OCI-LY3 (cell line): ENCODE results near the gene ARHGAP1.
"Not testable (repeated sequence)": the region's sequence is repeated elsewhere in the genome, so short reads cannot be mapped to it uniquely, and the experiment has no call there.

Experiments
- H2AFZ ChIP-seq: fragments of 200-600, 300-600 bp; shearing (Covaris generic); 2 replicates; pipeline ENCODE4 v1.6.0; 2014; ENCODE audit warnings: antibody characterized with exemption, low read depth, low read length
- H3K27ac ChIP-seq: fragments of 200-600, 300-600 bp; sonication (generic); 2 replicates; pipeline ENCODE4 v1.5.1; 2014; ENCODE audit warnings: mild to moderate bottlenecking, low read length, moderate library complexity, mixed read lengths
- H3K27me3 ChIP-seq: fragments of 200-600, 300-600 bp; sonication (generic); 2 replicates; pipeline ENCODE4 v1.6.1; 2014; ENCODE audit warnings: low read depth, low read length, mixed read lengths
- H3K36me3 ChIP-seq: fragments of 200-600, 300-600 bp; sonication (generic); replicated peaks from 2 replicates; pipeline ENCODE3; 2014; ENCODE audit warnings: low read depth, low read length, mixed read lengths
- H3K4me1 ChIP-seq: fragments of 300-600, 200-600 bp; sonication (generic); 2 replicates; pipeline ENCODE4 v1.6.1; 2014; ENCODE audit warnings: low read length, mixed read lengths
- H3K4me2 ChIP-seq: fragments of 200-600, 300-600 bp; sonication (generic); 2 replicates; pipeline ENCODE4 v1.6.1; 2014; ENCODE audit warnings: low read length, mixed read lengths
- H3K4me3 ChIP-seq: fragments of 300-600, 200-600 bp; sonication (generic); 2 replicates; pipeline ENCODE4 v1.5.1; 2014; ENCODE audit warnings: antibody characterized with exemption, mild to moderate bottlenecking, low read length, moderate library complexity
- H3K79me2 ChIP-seq: fragments of 300-600, 200-600 bp; shearing (Covaris generic); 2 replicates; pipeline ENCODE4 v1.6.1; 2014; ENCODE audit warnings: mild to moderate bottlenecking, low read length, mixed read lengths
- H3K9ac ChIP-seq: fragments of 300-600, 200-600 bp; shearing (Covaris generic); 2 replicates; pipeline ENCODE4 v1.6.0; 2014; ENCODE audit warnings: mild to moderate bottlenecking, low read length, moderate library complexity
- H3K9me3 ChIP-seq: fragments of 200-600, 300-600 bp; shearing (Covaris generic); 2 replicates; pipeline ENCODE4 v1.6.1; 2014; ENCODE audit warnings: low read length, mixed read lengths; ENCODE audit not compliant: insufficient read depth
- H4K20me1 ChIP-seq: fragments of 200-600, 300-600 bp; sonication (generic); 2 replicates; pipeline ENCODE4 v1.6.1; 2016; ENCODE audit warnings: low read length, mixed read lengths; ENCODE audit not compliant: insufficient read depth
- EZH2phosphoT487 ChIP-seq: fragments of 200-600 bp; shearing (Covaris generic); IDR thresholded peaks from 2 replicates; pipeline ENCODE4 v1.6.1; 2018; ENCODE audit warnings: antibody characterized with exemption, mixed run types, low read depth
- TF ChIP-seq, protein P1 (sequence below): fragments of 200-600, 300-600 bp; sonication (generic); IDR thresholded peaks from 2 replicates; pipeline ENCODE4 v1.5.1; 2014; ENCODE audit warnings: antibody characterized with exemption, low read length, low read depth

The ARHGAP1 gene

DNA sequence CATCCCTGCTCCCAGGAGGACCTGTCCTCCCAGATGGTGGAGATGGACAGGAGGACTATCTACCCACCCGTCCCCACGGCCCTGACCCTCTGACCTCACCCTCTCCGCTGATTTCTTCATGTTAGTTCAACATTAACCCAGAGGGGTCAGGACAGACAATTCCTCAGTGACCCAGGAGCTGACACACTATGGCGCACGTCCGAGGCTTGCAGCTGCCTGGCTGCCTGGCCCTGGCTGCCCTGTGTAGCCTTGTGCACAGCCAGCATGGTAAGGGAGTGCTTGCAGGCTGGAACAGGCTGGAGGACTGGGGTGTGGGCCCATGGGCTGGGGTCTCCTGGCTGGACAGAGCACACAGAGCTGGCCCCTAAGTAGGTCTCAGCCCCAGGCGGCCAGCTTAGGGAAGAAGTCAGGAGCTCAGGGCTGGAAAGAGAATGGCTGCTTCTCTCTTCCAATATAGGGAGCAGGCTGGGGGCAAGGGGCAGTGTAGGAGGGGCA, 18.7 kb upstream of the ARHGAP1 start, which contains the start of gene F2:
Gene F2, plus strand, starts transcription at position 166 of the 495 bp plus-strand sequence. Its CDS starts 23 bp downstream, at position 189.
- Histone ChIP-seq H3K9ac (no peak within 1 kb of the TSS), H3K4me2 (no peak within 1 kb of the TSS), H3K27ac (no peak within 1 kb of the TSS), H3K27me3 (no peaks in the 10 kb centered on the region), H4K20me1 (no peaks in the 10 kb centered on the region), H3K4me1 (no peaks in the 10 kb centered on the region), H3K79me2 (no peaks in the 10 kb centered on the region), H2AFZ (no peak within 1 kb of the TSS), H3K4me3 (no peak within 1 kb of the TSS), H3K9me3 (no peaks in the 10 kb centered on the region), H3K36me3 (no peaks in the 10 kb centered on the region)
- TF ChIP-seq, protein P1, sequence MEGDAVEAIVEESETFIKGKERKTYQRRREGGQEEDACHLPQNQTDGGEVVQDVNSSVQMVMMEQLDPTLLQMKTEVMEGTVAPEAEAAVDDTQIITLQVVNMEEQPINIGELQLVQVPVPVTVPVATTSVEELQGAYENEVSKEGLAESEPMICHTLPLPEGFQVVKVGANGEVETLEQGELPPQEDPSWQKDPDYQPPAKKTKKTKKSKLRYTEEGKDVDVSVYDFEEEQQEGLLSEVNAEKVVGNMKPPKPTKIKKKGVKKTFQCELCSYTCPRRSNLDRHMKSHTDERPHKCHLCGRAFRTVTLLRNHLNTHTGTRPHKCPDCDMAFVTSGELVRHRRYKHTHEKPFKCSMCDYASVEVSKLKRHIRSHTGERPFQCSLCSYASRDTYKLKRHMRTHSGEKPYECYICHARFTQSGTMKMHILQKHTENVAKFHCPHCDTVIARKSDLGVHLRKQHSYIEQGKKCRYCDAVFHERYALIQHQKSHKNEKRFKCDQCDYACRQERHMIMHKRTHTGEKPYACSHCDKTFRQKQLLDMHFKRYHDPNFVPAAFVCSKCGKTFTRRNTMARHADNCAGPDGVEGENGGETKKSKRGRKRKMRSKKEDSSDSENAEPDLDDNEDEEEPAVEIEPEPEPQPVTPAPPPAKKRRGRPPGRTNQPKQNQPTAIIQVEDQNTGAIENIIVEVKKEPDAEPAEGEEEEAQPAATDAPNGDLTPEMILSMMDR, result no peak
- TF ChIP-seq EZH2phosphoT487, result no peak

DNA sequence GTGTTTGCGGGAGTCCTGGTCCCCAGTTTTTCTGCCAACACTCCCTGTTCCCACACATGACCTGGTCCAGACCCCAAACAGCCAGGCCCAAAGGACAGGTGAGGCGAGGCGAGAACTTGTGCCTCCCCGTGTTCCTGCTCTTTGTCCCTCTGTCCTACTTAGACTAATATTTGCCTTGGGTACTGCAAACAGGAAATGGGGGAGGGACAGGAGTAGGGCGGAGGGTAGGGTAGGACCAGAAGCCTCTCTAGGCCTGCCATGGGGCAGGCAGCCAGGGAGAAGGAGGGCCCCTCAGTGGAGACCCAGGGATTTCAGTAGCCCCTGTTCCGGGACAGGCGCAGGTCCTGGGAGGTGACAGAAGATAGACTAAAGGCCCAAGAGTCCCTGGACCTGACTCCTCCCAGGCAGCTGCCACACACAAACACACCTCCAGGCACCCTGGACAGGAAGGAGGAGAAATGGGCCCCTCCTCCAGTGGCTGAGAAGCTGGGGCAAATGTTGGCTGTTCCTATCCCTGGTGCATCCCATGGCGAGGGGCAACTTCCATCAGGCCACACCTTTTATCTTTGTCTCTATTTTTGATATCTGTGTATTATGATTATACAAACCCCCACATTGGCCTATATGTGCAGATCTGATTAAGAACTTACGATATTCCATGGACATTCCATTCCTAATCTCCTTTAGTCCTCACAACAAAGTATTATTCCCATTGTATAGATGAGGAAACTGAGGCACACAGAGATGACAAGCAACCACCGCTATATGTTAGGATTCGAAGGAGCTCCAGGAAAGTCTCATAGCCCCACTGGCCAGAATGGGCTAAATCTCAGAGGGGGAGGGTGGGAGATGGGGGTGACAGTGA, 18.0 kb upstream of the ARHGAP1 start:
- Histone ChIP-seq H3K9ac (no peak overlapping the region), H3K4me1 (no peaks in the 10 kb centered on the region), H3K27me3 (no peaks in the 10 kb centered on the region), H4K20me1 (no peaks in the 10 kb centered on the region), H3K27ac (no peak overlapping the region), H3K79me2 (no peaks in the 10 kb centered on the region), H3K4me2 (no peak overlapping the region), H2AFZ (no peak overlapping the region), H3K36me3 (no peaks in the 10 kb centered on the region), H3K4me3 (no peak overlapping the region), H3K9me3 (no peaks in the 10 kb centered on the region)
- TF ChIP-seq, protein P1, result no peak
- TF ChIP-seq EZH2phosphoT487, result no peak

DNA sequence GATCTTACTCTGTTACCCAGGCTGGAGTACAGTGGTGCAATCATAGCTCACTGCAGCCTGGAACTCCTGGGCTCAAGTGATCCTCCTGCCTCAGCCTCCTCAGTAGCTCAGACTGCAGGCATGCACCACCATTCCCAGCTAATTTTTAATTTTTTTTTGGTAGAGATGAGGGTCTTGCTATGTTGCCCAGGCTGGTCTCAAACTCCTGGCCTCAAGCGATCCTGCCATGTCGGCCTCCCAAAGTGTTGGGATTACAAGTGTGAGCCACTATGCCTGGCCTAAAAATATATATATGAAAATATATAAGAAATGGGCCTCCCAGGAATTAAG, 17.4 kb upstream of the ARHGAP1 start:
- H4K20me1 ChIP-seq, H3K4me3 ChIP-seq, H3K9ac ChIP-seq, H3K79me2 ChIP-seq, H3K27me3 ChIP-seq, H3K27ac ChIP-seq, H3K4me1 ChIP-seq, H3K4me2 ChIP-seq, H2AFZ ChIP-seq, H3K36me3 ChIP-seq, H3K9me3 ChIP-seq: not testable (repeated sequence)

DNA sequence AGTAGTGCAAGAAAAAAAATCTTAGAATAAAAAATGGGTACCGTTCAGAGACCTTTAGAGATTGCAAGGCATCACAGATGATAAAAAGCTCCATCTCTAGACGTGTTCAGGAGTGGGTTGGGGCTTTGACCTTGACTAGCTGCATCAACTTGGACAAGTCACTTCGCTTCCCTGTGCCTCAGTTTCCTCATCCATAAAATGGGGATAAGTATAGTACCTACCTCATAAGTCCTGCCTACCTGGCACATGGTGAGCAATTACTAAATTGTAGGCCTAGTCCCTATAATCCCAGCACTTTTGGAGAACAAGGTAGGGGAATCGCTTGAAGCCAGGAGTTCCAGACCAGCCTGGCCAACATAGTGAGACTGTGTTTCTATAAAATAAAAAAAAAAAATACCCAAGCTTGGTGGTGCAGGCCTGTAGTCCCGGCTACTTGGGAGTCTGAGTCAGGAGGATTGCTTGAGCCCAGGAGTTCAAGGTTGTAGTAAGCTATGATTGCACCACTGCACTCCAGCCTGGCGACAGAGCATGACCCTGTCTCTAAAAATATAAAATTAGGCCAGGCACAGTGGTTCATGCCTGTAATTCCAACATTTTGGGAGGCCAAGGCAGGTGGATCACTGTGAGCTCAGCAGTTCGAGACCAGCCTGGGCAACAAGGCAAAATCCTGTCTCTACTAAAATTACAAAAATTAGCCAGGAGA, 12.6 kb upstream of the ARHGAP1 start:
- H3K4me1 ChIP-seq, result no peaks in the 10 kb centered on the region

More for the DNA sequence above, 12.6 kb upstream of the ARHGAP1 start:
- Histone ChIP-seq H3K9ac (no peak overlapping the region), H3K4me3 (no peak overlapping the region), H3K36me3 (no peaks in the 10 kb centered on the region), H3K4me2 (no peak overlapping the region), H4K20me1 (no peaks in the 10 kb centered on the region), H3K27me3 (no peaks in the 10 kb centered on the region), H2AFZ (no peak overlapping the region), H3K9me3 (no peaks in the 10 kb centered on the region), H3K79me2 (no peaks in the 10 kb centered on the region), H3K27ac (no peak overlapping the region)
- no peak for TF ChIP-seq EZH2phosphoT487
- TF ChIP-seq, protein P1, result no peak
